ENCODE measurements around the gene COPZ2.
"Not testable (repeated sequence)": the region's sequence is repeated elsewhere in the genome, so short reads cannot be mapped to it uniquely, and the experiment has no call there.

The COPZ2 gene

GRCh38 chr17:48012151-48012520 lies 25.5 kb downstream of the COPZ2 start:
- no peak for DNase-seq (ENCODE audit: low read depth, low spot score)
- no peak overlapping the region for H3K27ac ChIP-seq

DNA sequence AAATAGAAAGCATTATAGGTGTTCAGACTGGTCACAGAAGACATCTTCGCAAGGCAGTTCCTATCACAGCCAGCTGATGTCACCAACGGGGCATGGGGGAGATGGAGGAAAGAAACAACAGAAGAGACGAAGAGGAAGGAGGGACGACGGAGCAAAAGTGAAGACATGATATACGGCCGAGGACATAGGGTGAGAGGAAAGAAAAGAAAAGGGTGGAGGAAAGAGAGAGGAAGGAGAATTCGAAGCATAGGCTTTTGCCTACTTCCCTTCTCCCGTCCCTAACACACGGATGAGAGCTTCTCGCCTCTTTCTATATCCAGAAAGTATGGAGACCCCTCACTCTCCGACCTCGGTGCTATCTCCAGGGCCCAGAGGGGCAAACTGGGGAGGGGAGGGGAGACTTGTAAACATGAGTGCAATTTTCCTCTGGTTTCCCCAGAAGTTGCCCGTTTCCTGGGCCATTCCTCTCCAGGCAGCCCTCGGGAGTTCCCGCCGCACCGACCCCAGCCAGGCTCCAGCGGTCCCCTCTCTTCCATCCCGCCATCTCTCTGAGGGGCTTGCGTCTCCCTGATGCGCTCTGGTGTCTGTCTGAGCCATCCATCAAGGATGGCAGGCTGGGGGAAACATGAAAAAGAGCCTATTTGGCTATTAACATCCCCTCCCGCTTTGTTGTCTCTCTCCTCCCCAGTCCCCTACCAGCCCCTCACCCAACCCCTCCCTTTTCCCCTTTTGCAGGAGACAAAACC lies 26.0 kb downstream of the COPZ2 start:
- no peak for DNase-seq (ENCODE audit: low read depth, low spot score)
- no peak overlapping the region for H3K27ac ChIP-seq

- no peak for DNase-seq (ENCODE audit: low read depth, low spot score)
- H3K27ac ChIP-seq, result no peak overlapping the region
Observed at GRCh38 chr17:48010193-48010592, 27.4 kb downstream of the COPZ2 start.

- H3K27ac ChIP-seq, result no peak overlapping the region
- no peak for DNase-seq (ENCODE audit: low read depth, low spot score)
Observed at GRCh38 chr17:48006936-48007709, 30.5 kb downstream of the COPZ2 start.

DNA sequence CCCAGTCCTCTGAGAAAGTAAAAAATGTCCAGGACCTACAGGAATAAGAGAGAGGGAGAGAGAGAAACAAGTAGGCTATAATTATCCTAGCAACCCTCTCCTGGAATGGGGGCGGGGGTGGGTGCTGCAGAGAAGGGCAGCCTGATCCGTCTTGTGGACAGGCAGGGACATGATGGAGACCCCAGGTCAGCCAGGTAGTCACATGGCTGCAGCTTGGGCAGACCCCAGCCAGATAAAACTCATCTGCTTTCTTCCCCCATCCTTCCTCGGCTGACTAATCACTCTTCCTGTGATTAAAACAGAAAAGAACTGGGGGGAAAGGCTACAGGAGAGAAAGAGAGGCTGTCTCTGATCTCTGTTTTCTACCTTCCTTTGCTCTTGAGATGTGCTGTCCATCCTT lies 32.6 kb downstream of the COPZ2 start:
- DNase-seq (ENCODE audit: low read depth, low spot score), result no peak
- H3K27ac ChIP-seq, result no peak overlapping the region

- DNase-seq (ENCODE audit: low read depth, low spot score), result no peak
- H3K27ac ChIP-seq, result no peak overlapping the region
Observed at GRCh38 chr17:48003417-48004151, 34.0 kb downstream of the COPZ2 start.

GRCh38 chr17:48002916-48003416 lies 34.6 kb downstream of the COPZ2 start:
- H3K27ac ChIP-seq, result peak overlapping the region; percentile 77
- DNase-seq (ENCODE audit: low read depth, low spot score), result no peak

GRCh38 chr17:48002266-48002915 lies 35.2 kb downstream of the COPZ2 start:
- no peak for DNase-seq (ENCODE audit: low read depth, low spot score)

DNA sequence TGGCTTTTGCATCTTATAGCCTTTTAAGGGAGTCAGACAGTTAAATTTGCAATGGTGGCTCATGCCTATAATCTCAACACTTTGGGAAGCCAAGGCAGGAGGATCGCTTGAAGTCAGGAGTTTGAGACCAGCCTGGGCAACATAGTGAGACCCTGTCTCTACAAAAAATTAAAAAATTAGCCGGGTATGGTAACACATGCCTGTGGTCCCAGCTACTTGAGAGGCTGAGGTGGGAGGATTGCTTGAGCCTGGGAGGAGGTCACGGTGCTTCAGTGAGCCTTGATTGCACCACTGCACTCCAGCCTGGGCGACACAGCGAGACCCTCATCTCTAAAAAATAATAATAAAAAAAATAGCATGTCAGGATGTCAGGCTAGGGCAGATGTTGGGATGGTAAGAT lies 35.9 kb downstream of the COPZ2 start:
- H3K27ac ChIP-seq, result peak overlapping the region; percentile 77
- not testable (repeated sequence) for DNase-seq (ENCODE audit: low read depth, low spot score)

More at GRCh38 chr17:48002266-48002915, 35.2 kb downstream of the COPZ2 start:
- peak overlapping the region; percentile 77 for H3K27ac ChIP-seq

DNA sequence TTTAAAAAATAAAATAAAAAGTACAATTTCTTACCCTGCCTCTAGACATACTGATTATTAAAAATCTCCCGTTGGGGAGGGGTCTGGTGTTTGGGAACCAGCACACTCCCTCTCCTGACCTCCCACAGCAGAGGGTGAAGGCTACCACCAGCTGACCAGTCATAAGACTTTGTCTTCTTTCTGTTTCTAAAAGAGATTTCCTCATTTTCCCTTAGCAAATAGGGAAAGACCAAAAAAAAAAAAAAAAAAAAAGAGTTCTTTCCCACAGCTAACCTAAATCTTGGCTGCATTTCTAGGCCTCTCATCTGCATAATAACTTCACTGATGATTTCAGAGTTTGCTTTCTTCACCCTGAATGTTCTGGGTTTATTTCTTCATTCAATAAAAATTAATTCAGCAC lies 36.4 kb downstream of the COPZ2 start:
- no peak overlapping the region for H3K27ac ChIP-seq
- no peak for DNase-seq (ENCODE audit: low read depth, low spot score)

- peak; percentile 76 for DNase-seq (ENCODE audit: low read depth, low spot score)
- H3K27ac ChIP-seq, result peak overlapping the region; percentile 20
Observed at GRCh38 chr17:47999582-47999981, 38.0 kb downstream of the COPZ2 start.

DNA sequence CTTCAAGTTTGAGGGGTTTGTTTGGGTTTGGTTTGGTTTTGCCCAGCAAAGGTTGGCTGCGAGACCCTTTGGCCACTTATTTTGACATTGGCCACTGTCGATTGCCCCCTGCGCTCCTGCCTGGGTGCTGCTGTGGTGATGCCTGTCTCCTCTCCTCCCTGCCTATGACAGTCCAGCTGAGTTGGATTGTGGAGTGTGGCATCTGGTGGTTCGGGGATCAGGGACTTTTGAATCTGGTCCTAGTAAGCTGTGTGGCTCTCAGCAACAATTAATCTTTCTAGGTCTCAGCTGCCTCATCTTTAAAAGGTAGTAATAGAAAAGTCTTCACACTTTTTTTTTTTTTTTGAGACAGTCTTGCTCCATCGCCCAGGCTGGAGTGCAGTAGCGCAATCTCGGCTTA lies 39.6 kb downstream of the COPZ2 start:
- H3K27ac ChIP-seq, result no peak overlapping the region

DNA sequence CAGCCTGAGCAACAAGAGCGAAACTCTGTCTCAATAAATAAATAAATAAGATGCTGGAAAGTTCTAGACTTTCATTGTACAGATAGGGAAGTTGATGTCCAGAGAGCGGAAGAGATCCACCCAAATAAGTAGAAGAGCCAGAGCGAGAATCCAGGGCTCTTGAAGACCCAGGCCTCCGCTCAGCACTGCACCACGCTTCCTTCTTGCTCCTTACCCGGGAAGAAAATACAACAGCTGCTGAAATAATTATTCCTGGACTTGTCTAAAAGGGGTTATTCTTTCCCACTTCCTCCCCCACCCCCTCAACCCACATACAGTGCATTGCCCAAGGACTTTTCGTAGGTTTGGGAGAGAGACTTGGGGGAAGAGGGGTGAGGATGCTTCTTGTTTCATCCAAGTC lies 40.0 kb downstream of the COPZ2 start:
- DNase-seq (ENCODE audit: low read depth, low spot score), result no peak
- no peak overlapping the region for H3K27ac ChIP-seq

More for the DNA sequence above, 39.6 kb downstream of the COPZ2 start:
- DNase-seq (ENCODE audit: low read depth, low spot score), result no peak

GRCh38 chr17:47996201-47996600 lies 41.4 kb downstream of the COPZ2 start:
- no peak overlapping the region for H3K27ac ChIP-seq
- DNase-seq (ENCODE audit: low read depth, low spot score), result no peak

- H3K27ac ChIP-seq, result no peak overlapping the region
- no peak for DNase-seq (ENCODE audit: low read depth, low spot score)
Observed at GRCh38 chr17:47995241-47995935, 42.2 kb downstream of the COPZ2 start.

GRCh38 chr17:47994724-47995123 lies 42.9 kb downstream of the COPZ2 start:
- H3K27ac ChIP-seq, result no peak overlapping the region

DNA sequence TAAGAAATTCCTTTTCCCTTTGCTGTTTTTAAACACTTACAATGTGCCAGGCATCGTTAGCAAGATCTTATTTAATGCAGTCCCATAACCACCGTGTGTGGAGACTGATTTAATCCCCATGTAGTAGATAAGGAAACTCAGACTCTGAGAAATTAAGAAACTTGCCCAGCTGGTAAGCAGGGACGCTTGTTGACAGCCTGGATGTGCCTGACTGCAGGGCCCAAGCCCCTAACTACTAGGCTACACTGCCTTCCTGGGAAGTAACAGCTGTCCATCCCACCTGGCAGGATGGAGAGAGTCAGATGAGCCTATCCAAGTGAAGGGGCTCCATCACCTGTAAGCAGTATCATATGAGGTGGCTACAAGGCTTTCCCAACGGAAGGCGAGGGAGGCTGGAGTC lies 43.6 kb downstream of the COPZ2 start:
- H3K27ac ChIP-seq, result no peak overlapping the region

More at GRCh38 chr17:47994724-47995123, 42.9 kb downstream of the COPZ2 start:
- no peak for DNase-seq (ENCODE audit: low read depth, low spot score)

GRCh38 chr17:47993031-47993564 lies 44.5 kb downstream of the COPZ2 start:
- no peak overlapping the region for H3K27ac ChIP-seq
- DNase-seq (ENCODE audit: low read depth, low spot score), result no peak

More for the DNA sequence above, 43.6 kb downstream of the COPZ2 start:
- no peak for DNase-seq (ENCODE audit: low read depth, low spot score)

DNA sequence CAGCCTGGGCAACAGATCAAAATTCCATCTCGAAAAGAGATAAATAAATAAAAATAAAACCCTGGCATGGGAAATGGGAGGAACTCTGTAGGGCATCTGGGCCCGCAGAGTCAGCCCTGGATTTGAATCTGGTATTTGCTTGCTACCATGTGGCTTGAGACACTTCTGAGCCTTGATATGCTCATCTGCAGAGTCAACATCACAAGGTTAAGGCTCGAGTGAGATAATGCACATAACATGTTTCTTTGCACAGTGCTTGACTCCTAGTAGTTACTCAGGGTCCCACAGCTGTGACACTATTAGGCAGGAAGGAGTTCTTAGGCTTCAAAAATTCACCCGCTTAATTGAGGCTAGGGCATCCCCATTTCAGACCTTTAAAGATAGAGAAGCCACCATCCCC lies 45.4 kb downstream of the COPZ2 start:
- no peak for DNase-seq (ENCODE audit: low read depth, low spot score)
- H3K27ac ChIP-seq, result no peak overlapping the region

Measured in epithelial cell of prostate (primary cell).